Loucy (cell line): ENCODE measurements around the gene LRSAM1.

Experiments
- EZH2phosphoT487 ChIP-seq: fragments of 200-600 bp; IDR thresholded peaks from 2 replicates; pipeline ENCODE4 v1.6.1; 2018; ENCODE audit warnings: antibody characterized with exemption, mild to moderate bottlenecking, moderate library complexity, borderline replicate concordance
- TF ChIP-seq, protein P1 (sequence below): fragments of 200-600 bp; sonication (generic); conservative IDR thresholded peaks from 2 replicates; pipeline ENCODE4 v1.5.1; 2014; ENCODE audit warnings: mild to moderate bottlenecking, antibody characterized with exemption, low read length

GRCh38 chr9:127444283-127444920, 6.9 kb upstream of the LRSAM1 start:
- TF ChIP-seq, protein P1, sequence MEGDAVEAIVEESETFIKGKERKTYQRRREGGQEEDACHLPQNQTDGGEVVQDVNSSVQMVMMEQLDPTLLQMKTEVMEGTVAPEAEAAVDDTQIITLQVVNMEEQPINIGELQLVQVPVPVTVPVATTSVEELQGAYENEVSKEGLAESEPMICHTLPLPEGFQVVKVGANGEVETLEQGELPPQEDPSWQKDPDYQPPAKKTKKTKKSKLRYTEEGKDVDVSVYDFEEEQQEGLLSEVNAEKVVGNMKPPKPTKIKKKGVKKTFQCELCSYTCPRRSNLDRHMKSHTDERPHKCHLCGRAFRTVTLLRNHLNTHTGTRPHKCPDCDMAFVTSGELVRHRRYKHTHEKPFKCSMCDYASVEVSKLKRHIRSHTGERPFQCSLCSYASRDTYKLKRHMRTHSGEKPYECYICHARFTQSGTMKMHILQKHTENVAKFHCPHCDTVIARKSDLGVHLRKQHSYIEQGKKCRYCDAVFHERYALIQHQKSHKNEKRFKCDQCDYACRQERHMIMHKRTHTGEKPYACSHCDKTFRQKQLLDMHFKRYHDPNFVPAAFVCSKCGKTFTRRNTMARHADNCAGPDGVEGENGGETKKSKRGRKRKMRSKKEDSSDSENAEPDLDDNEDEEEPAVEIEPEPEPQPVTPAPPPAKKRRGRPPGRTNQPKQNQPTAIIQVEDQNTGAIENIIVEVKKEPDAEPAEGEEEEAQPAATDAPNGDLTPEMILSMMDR = no peak
- no peak for TF ChIP-seq EZH2phosphoT487
